OCI-LY1 (cell line): Measurements from ENCODE around the gene SIRPA.

Experiments
- CTCF ChIP-seq: fragments of 200-600 bp; sonication (generic), shearing (Covaris generic); IDR thresholded peaks from 2 replicates; pipeline ENCODE4 v1.5.1; 2017; ENCODE audit warnings: mild to moderate bottlenecking, antibody characterized with exemption, low read length, moderate library complexity, mixed read lengths
- EZH2 ChIP-seq: fragments of 200-600 bp; sonication (generic), shearing (Covaris generic); IDR thresholded peaks from 2 replicates; pipeline ENCODE4 v1.8.0; 2017; ENCODE audit warnings: borderline replicate concordance, mixed run types, mild to moderate bottlenecking, antibody characterized with exemption, low read length, moderate library complexity, mixed read lengths

GRCh38 chr20:1934156-1934555 is 38.9 kb downstream of the SIRPA start:
- TF ChIP-seq EZH2 (no peak), CTCF (no peak)
